ENCODE data around the gene ZNF710.
"Not testable (repeated sequence)": the region's sequence is repeated elsewhere in the genome, so short reads cannot be mapped to it uniquely, and the experiment has no call there.

Gene ZNF710, protein sequence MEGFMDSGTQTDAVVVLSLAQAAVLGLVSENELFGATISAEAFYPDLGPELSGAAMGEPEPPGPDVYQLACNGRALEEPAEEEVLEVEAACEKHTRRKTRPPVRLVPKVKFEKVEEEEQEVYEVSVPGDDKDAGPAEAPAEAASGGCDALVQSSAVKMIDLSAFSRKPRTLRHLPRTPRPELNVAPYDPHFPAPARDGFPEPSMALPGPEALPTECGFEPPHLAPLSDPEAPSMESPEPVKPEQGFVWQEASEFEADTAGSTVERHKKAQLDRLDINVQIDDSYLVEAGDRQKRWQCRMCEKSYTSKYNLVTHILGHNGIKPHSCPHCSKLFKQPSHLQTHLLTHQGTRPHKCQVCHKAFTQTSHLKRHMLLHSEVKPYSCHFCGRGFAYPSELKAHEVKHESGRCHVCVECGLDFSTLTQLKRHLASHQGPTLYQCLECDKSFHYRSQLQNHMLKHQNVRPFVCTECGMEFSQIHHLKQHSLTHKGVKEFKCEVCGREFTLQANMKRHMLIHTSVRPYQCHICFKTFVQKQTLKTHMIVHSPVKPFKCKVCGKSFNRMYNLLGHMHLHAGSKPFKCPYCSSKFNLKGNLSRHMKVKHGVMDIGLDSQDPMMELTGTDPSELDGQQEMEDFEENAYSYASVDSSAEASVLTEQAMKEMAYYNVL

GRCh38 chr15:90001062-90001682 lies at the start of gene ZNF710:
Gene ZNF710 (plus strand): TSS chr15:90001324. CDS start chr15:90067138, 65,814 bp downstream.
- no peak for DNase-seq (ENCODE audit: low read depth in 2 of 2)

GRCh38 chr15:89954541-89954940 lies 46.6 kb upstream of the ZNF710 start:
- no peak for DNase-seq (ENCODE audit: low read depth in 2 of 2)

- not testable (repeated sequence) for DNase-seq (ENCODE audit: low read depth in 2 of 2)
Observed at GRCh38 chr15:89955449-89955998, 45.6 kb upstream of the ZNF710 start.

DNA sequence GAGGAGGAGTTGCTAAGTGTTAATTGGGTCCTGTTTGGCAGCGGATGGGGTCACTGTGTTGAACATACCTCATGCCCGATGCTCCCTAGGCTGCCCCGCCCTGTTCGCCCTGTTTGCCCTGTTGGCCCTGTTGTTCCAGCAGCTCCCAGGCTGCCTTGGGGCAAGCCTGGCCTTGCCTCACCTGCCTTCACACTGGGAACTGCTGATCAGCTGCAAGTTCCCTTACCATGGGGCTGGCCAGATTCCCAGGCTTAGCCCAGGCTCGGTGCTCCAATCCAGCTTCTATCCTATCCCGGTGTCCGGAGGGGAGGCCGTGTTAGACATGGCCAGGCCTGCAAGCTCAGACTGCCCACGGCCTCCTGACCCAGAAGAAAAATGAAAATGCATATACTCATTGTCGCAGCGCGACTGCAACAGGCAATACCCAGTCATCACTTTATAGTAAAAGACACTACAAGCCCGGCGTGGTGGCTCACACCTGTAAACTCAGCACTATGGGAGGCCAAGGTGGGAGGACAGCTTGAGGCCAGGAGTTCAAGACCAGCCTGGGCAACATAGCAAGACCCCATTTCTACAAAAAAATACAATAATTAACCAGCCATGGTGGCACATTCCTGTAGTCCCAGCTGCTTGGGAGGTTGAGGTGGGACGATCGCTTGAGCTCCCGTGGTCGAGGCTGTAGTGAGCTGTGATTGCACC lies 42.9 kb upstream of the ZNF710 start:
- DNase-seq (ENCODE audit: low read depth in 2 of 2): no peak

- no peak for DNase-seq (ENCODE audit: low read depth in 2 of 2)
Observed at GRCh38 chr15:89963301-89964231, 37.6 kb upstream of the ZNF710 start.

DNA sequence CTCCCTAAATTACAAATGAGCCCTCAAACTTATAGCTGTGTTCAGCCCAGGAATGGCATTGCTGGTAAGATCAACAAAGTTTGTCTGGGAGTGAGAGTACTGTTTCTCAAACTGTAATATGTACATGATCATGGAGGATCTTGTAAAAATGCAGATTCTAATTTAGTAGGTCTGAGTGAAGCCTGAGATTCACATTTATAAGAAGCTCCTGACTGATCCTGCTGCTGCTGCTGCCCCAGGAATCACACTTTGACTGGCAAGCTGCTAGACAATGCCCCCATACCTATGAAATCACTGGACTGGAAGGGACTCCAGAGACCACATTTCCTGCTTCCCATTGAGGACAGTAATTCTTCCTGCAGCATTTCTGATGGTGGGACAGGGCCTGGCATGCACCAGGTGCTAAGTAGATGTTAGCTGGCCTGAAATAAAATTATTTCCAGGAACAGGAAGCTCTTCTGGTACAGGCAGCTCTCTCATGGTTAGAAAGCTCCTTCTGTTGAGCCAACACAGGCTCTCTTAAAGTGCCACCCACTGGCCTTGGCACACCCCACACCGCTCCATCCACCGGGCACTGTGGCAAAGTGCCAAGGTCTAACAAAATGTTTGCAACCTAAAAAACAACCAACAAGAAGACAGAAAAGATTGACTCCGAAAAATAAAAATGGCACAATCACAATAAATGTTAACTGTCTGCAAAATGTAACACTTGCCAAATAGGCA lies 36.7 kb upstream of the ZNF710 start:
- no peak for DNase-seq (ENCODE audit: low read depth in 2 of 2)

GRCh38 chr15:89967881-89968280 lies 33.2 kb upstream of the ZNF710 start:
- DNase-seq (ENCODE audit: low read depth in 2 of 2): no peak

GRCh38 chr15:89971592-89971997 lies 29.5 kb upstream of the ZNF710 start:
- DNase-seq (ENCODE audit: low read depth in 2 of 2): peak; percentile 28 to 57

GRCh38 chr15:89972085-89972484 lies 29.0 kb upstream of the ZNF710 start:
- no peak for DNase-seq (ENCODE audit: low read depth in 2 of 2)

GRCh38 chr15:89975482-89976245 lies 25.5 kb upstream of the ZNF710 start:
- DNase-seq (ENCODE audit: low read depth in 2 of 2): no peak

- DNase-seq (ENCODE audit: low read depth in 2 of 2): no peak
Observed at GRCh38 chr15:89976246-89976600, 24.9 kb upstream of the ZNF710 start.

DNA sequence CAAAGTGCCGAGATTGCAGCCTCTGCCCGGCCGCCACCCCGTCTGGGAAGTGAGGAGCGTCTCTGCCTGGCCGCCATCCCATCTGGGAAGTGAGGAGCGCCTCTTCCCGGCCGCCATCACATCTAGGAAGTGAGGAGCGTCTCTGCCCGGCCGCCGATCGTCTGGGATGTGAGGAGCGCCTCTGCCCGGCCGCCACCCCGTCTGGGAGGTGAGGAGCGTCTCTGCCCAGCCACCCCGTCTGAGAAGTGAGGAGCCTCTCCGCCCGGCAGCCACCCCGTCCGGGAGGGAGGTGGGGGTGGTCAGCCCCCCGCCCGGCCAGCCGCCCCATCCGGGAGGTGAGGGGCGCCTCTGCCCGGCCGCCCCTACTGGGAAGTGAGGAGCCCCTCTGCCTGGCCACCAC lies 23.3 kb upstream of the ZNF710 start:
- DNase-seq (ENCODE audit: low read depth in 2 of 2): not testable (repeated sequence)

GRCh38 chr15:89978914-89979313 lies 22.2 kb upstream of the ZNF710 start:
- DNase-seq (ENCODE audit: low read depth in 2 of 2): no peak

GRCh38 chr15:89980896-89981295 lies 20.2 kb upstream of the ZNF710 start:
- no peak for DNase-seq (ENCODE audit: low read depth in 2 of 2)

DNA sequence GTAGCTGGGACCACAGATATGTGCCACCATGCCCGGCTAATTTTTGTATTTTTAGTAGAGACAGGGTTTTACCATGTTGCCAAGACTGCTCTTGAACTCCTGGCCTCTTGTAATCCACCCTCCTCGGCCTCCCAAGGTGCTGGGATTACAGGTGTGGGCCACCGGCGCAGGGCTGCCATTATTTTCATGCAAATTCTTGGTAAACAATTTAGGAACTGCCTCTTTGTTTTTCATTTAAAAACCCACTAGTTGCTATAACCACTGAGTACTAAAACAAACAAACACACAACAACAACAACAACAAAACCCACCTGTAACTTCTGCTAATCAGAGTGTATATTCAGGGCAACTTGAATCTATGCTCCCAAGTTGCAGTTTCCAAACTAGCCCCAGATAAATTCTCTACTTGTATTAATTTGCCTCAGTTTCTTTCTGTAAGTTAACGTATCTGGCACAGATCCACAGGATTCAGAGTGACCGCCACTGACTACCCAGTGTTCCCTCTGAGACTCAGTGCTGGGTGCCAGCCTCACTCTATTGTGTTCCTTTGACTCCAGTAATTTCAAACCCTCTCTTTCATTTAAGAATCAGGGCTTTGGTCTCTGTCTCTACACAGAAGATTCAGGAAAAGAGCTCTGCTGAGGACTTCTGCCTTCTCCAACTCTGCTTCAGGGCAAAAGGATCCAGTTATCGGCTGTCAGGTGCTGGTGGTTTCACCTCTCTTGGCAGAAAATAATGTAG lies 18.6 kb upstream of the ZNF710 start:
- no peak for DNase-seq (ENCODE audit: low read depth in 2 of 2)

- DNase-seq (ENCODE audit: low read depth in 2 of 2): no peak
Observed at GRCh38 chr15:89984001-89984400, 17.1 kb upstream of the ZNF710 start.

DNA sequence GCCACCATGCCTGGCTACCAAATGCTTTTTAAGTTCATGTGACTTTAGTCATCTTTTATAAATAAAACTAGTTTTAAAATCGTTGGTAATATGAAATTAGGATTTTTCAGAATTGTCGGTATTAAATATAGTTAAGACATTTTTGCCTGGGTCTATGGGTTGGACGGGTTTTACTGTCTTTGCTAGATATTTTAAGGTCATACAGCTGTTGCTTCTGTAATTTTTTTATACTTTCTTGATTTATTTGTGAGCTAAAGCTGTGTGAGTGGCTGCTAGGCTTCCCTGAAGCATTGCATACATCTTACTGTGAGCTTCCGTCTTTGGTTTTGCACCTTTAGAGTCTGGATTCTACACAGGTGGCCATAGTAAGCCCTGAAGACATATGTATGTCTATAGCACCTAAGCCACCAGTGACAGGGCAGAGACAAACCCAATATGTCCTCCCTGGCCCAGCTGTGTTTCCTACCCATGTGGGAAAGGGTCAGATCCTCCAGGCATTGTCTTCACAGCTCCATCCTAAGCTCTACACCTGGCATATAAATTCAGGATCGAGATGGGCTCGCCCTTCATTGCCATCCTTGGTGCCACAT lies 16.6 kb upstream of the ZNF710 start:
- no peak for DNase-seq (ENCODE audit: low read depth in 2 of 2)

DNA sequence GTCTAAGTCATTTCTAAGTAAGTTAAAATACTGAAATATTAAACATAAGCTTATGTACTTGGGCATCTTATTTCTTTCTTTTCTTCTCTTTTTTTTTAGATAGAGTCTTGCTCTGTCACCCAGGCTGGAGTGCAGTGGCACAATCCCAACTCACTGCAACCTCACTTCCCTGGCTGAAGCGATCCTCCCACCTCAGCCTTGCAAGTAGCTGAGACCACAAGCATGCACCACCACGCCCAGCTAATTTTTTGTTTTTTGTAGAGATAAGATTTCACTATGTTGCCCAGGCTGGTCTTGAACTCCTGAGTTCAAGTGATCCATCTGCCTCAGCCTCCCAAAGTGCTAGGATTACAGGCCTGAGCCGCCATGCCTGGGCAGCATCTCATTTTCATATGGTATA lies 16.0 kb upstream of the ZNF710 start:
- DNase-seq (ENCODE audit: low read depth in 2 of 2): no peak

Data from stimulated activated CD4-positive, alpha-beta T cell treated with anti-CD3 and anti-CD28 coated beads, Interleukin-15, amount 100 ng/mL, for 48 hours (primary cell).